LNCaP clone FGC (cell line): ENCODE measurements around the gene ZNF33B.

ENCODE experiments used
- DNase-seq: peaks from one replicate; pipeline ENCODE4 v3.0.0-alpha.2; 2011; ENCODE audit warnings: low read depth
- H3K4me3 ChIP-seq: 2 replicates; pipeline ENCODE4 v1.5.1; 2011; ENCODE audit warnings: mild to moderate bottlenecking, low read depth, low read length, control low read depth
- CTCF ChIP-seq: IDR thresholded peaks from 2 replicates; pipeline ENCODE4 v1.5.1; 2012; ENCODE audit warnings: mild to moderate bottlenecking; ENCODE audit not compliant: control insufficient read depth, insufficient read depth; ENCODE audit errors: extremely low read depth

ZNF33B gene

GRCh38 chr10:42618424-42618823 is 19.9 kb downstream of the ZNF33B start:
- no peak overlapping the region for H3K4me3 ChIP-seq
- no peak for DNase-seq
- no peak for TF ChIP-seq CTCF

- H3K4me3 ChIP-seq: no peak overlapping the region
- TF ChIP-seq CTCF: no peak
- no peak for DNase-seq
Measured at GRCh38 chr10:42615419-42615818, 23.0 kb downstream of the ZNF33B start.

- H3K4me3 ChIP-seq: no peak overlapping the region
- no peak for TF ChIP-seq CTCF
- DNase-seq: no peak
Measured at GRCh38 chr10:42609872-42610271, 28.5 kb downstream of the ZNF33B start.

- TF ChIP-seq CTCF: no peak
- DNase-seq: no peak
Measured at GRCh38 chr10:42598249-42598873, 40.0 kb downstream of the ZNF33B start.

GRCh38 chr10:42596196-42596595 is 42.2 kb downstream of the ZNF33B start:
- DNase-seq: no peak
- no peak overlapping the region for H3K4me3 ChIP-seq
- TF ChIP-seq CTCF: no peak

More at GRCh38 chr10:42598249-42598873, 40.0 kb downstream of the ZNF33B start:
- no peak overlapping the region for H3K4me3 ChIP-seq

GRCh38 chr10:42594246-42594650 is 44.1 kb downstream of the ZNF33B start:
- DNase-seq: no peak
- no peak for TF ChIP-seq CTCF
- H3K4me3 ChIP-seq: no peak overlapping the region

GRCh38 chr10:42593284-42593683 is 45.1 kb downstream of the ZNF33B start:
- no peak overlapping the region for H3K4me3 ChIP-seq
- TF ChIP-seq CTCF: no peak
- DNase-seq: no peak
